GM12874 (cell line): ENCODE measurements around the gene PREX1.

Experiments
- CTCF ChIP-seq: IDR thresholded peaks from 2 replicates; pipeline ENCODE4 v1.5.1; 2011; ENCODE audit warnings: low read depth, mild to moderate bottlenecking, control low read depth, low read length, moderate library complexity; ENCODE audit not compliant: insufficient read depth

The PREX1 gene

GRCh38 chr20:48850257-48850976, 22.6 kb upstream of the PREX1 start:
- no peak for TF ChIP-seq CTCF

- no peak for TF ChIP-seq CTCF
These were observed 22.0 kb upstream of the PREX1 start for GRCh38 chr20:48849779-48850178.

- no peak for TF ChIP-seq CTCF
These were observed 21.5 kb upstream of the PREX1 start for GRCh38 chr20:48849299-48849698.

- no peak for TF ChIP-seq CTCF
These were observed 19.9 kb upstream of the PREX1 start for GRCh38 chr20:48847498-48848205.

- no peak for TF ChIP-seq CTCF
These were observed 19.0 kb upstream of the PREX1 start for GRCh38 chr20:48846516-48847492.

- TF ChIP-seq CTCF, result no peak
These were observed 18.0 kb upstream of the PREX1 start for GRCh38 chr20:48845721-48846306.
